A549 (cell line): ENCODE results near the gene TNKS2.

Source experiments
- BHLHE40 ChIP-seq: IDR thresholded peaks from 2 replicates; pipeline ENCODE4 v1.6.1; 2012; ENCODE audit warnings: low read depth, low read length, inconsistent platforms
- CHD2 ChIP-seq: fragments of 150-350 bp; IDR thresholded peaks from 2 replicates; pipeline ENCODE4 v1.6.1; 2014; ENCODE audit warnings: low read length; ENCODE audit not compliant: partially characterized antibody
- CHD4 ChIP-seq: fragments of 200-600 bp; sonication (generic); IDR thresholded peaks from 2 replicates; pipeline ENCODE4 v1.6.1; 2016; ENCODE audit warnings: antibody characterized with exemption, mild to moderate bottlenecking, borderline replicate concordance
- EHMT2 ChIP-seq: fragments of 200-600 bp; sonication (generic); IDR thresholded peaks from 2 replicates; pipeline ENCODE4 v1.6.1; 2016; ENCODE audit warnings: antibody characterized with exemption, low read depth, mild to moderate bottlenecking, moderate library complexity
- EP300 ChIP-seq, 2 experiments: fragments of >200 bp; sonication (Bioruptor Twin); formaldehyde crosslinking; IDR thresholded peaks; 2 replicates in 1 of 2; 3 replicates in 1 of 2; pipeline ENCODE4 v1.6.1; 2016 to 2017
- JUN ChIP-seq, 2 experiments: fragments of >200 bp; sonication (Bioruptor Twin); formaldehyde crosslinking; IDR thresholded peaks; 2 replicates in 1 of 2; 3 replicates in 1 of 2; pipeline ENCODE4 v1.6.1; 2016 to 2017
- MAZ ChIP-seq: fragments of 150-350 bp; IDR thresholded peaks from 2 replicates; pipeline ENCODE4 v1.6.1; 2014; ENCODE audit warnings: antibody characterized with exemption, low read depth, low read length, borderline replicate concordance
- POLR2A ChIP-seq: IDR thresholded peaks from 2 replicates; pipeline ENCODE4 v1.6.1; 2012; ENCODE audit warnings: mild to moderate bottlenecking, low read length
- RAD21 ChIP-seq, 2 experiments: fragments of >200 bp in 1 of 2; sonication (Bioruptor Twin) in 1 of 2; formaldehyde crosslinking in 1 of 2; IDR thresholded peaks in 1 of 2; conservative IDR thresholded peaks in 1 of 2; 2 replicates in 1 of 2; 3 replicates in 1 of 2; pipeline ENCODE4 v1.6.1; 2012 to 2018; ENCODE audit warnings: inconsistent platforms in 1 of 2
- RNF2 ChIP-seq: fragments of 200-600 bp; sonication (generic); IDR thresholded peaks from 2 replicates; pipeline ENCODE4 v1.6.1; 2016; ENCODE audit warnings: low read depth, mild to moderate bottlenecking, antibody characterized with exemption, moderate library complexity, borderline replicate concordance
- SMC3 ChIP-seq: fragments of >200 bp; sonication (Bioruptor Twin); formaldehyde crosslinking; IDR thresholded peaks from 3 replicates; pipeline ENCODE4 v1.6.1; 2018; ENCODE audit warnings: inconsistent platforms
- TF ChIP-seq, protein P1 (sequence below): fragments of >200 bp; sonication (Bioruptor Twin); formaldehyde crosslinking; IDR thresholded peaks from 3 replicates; pipeline ENCODE4 v1.5.1; 2016
- TF ChIP-seq, protein P2 (sequence below): IDR thresholded peaks from 2 replicates; pipeline ENCODE4 v1.6.1; 2012; ENCODE audit warnings: low read depth, borderline replicate concordance
- TF ChIP-seq, protein P3 (sequence below): fragments of 150-350 bp; IDR thresholded peaks from 2 replicates; pipeline ENCODE4 v1.6.1; 2014; ENCODE audit warnings: low read depth, mild to moderate bottlenecking, low read length

DNA sequence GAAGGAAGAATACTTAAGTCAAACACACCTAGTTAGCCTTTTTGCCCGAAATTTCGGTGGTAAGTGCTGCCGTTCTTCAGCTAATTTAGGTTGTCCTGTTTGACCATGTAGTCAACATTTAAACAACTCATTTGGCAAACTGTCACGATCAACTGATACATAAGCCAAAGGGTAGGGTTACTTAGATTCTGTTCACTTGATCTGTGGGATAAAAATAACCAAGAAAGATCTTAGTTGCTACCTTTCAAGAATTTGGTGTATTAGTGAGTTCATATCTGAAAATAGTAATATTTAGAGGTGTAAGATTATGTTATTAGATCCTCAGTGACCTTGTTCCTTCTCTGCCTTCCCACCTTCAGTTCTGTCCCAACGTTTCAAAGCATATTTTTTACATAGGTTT is 2.0 kb downstream of the TNKS2 start:
- no peak for TF ChIP-seq RNF2
- no peak for TF ChIP-seq JUN (IDR thresholded peaks at IDR 0.05)
- no peak for TF ChIP-seq CHD4
- no peak for TF ChIP-seq EHMT2
- no peak for TF ChIP-seq CHD2
- TF ChIP-seq MAZ: no peak
- TF ChIP-seq, protein P1, sequence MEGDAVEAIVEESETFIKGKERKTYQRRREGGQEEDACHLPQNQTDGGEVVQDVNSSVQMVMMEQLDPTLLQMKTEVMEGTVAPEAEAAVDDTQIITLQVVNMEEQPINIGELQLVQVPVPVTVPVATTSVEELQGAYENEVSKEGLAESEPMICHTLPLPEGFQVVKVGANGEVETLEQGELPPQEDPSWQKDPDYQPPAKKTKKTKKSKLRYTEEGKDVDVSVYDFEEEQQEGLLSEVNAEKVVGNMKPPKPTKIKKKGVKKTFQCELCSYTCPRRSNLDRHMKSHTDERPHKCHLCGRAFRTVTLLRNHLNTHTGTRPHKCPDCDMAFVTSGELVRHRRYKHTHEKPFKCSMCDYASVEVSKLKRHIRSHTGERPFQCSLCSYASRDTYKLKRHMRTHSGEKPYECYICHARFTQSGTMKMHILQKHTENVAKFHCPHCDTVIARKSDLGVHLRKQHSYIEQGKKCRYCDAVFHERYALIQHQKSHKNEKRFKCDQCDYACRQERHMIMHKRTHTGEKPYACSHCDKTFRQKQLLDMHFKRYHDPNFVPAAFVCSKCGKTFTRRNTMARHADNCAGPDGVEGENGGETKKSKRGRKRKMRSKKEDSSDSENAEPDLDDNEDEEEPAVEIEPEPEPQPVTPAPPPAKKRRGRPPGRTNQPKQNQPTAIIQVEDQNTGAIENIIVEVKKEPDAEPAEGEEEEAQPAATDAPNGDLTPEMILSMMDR: no peak
- no peak for TF ChIP-seq EP300 (IDR thresholded peaks at IDR 0.05)
- no peak for TF ChIP-seq POLR2A
- no peak for TF ChIP-seq SMC3
- TF ChIP-seq RAD21 (conservative IDR thresholded peaks at IDR 0.05 in 1 of 2, IDR thresholded peaks at IDR 0.05 in 1 of 2): no peak
- TF ChIP-seq, protein P2, sequence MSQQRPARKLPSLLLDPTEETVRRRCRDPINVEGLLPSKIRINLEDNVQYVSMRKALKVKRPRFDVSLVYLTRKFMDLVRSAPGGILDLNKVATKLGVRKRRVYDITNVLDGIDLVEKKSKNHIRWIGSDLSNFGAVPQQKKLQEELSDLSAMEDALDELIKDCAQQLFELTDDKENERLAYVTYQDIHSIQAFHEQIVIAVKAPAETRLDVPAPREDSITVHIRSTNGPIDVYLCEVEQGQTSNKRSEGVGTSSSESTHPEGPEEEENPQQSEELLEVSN: no peak
- TF ChIP-seq, protein P3, sequence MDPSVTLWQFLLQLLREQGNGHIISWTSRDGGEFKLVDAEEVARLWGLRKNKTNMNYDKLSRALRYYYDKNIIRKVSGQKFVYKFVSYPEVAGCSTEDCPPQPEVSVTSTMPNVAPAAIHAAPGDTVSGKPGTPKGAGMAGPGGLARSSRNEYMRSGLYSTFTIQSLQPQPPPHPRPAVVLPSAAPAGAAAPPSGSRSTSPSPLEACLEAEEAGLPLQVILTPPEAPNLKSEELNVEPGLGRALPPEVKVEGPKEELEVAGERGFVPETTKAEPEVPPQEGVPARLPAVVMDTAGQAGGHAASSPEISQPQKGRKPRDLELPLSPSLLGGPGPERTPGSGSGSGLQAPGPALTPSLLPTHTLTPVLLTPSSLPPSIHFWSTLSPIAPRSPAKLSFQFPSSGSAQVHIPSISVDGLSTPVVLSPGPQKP: no peak
- no peak for TF ChIP-seq BHLHE40
